Measurements from ENCODE around the gene WNT3A.

WNT3A gene

DNA sequence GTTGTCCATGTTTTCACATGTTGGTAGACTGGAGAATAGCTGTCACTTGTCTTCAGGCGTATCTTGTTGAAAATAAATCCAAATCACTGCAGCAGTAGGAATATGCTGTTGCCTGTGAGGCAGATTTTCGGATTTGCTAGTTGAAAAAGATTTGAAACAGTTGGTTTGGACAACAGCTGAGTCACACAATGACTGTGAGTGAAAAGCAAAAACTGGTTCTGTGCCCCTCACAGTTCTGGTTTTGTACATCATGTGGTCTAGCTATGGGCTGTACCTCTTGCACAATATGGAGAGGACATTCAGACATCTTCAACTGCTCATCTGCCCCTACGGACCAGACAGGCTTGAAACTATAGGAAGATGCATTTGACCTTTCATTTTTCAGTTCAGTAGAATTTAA lies 77.5 kb downstream of the WNT3A start:
- H3K4me1 ChIP-seq (ENCODE audit: insufficient read depth, low read length, poor library complexity, severe bottlenecking), result peaks cover 56% of the 10 kb centered on the region
- H4K20me1 ChIP-seq (ENCODE audit: insufficient read depth, low read length, poor library complexity, severe bottlenecking), result peaks cover 70% of the 10 kb centered on the region
- no peaks in the 10 kb centered on the region for H3K9me2 ChIP-seq (replicated peaks; ENCODE audit: low read depth, low read length)
- peaks cover 6% of the 10 kb centered on the region for H3K27me3 ChIP-seq (ENCODE audit: insufficient read depth, low read length, poor library complexity, severe bottlenecking)
- no peak for TF ChIP-seq EZH2phosphoT487 (IDR thresholded peaks at IDR 0.05; ENCODE audit: borderline replicate concordance)
- TF ChIP-seq CTCF (conservative IDR thresholded peaks at IDR 0.05; ENCODE audit: low read length), result no peak
- H3F3A ChIP-seq (ENCODE audit: low read depth), result no peaks in the 10 kb centered on the region
- peak overlapping the region; percentile 88 for H3K4me2 ChIP-seq (ENCODE audit: low read depth, low read length, poor library complexity, severe bottlenecking)
- peaks cover 6% of the 10 kb centered on the region; the same call in 1 of the 2 replicates for H3K36me3 ChIP-seq (ENCODE audit: insufficient read depth, low read length)
- peak overlapping the region; percentile 96 for H3K9ac ChIP-seq (ENCODE audit: low read depth, low read length, poor library complexity, severe bottlenecking)
- peak overlapping the region; percentile 81 for H3K4me3 ChIP-seq (ENCODE audit: low read length, poor library complexity, severe bottlenecking)
- H3K9me3 ChIP-seq (ENCODE audit: insufficient read depth, low read depth, low read length), result no peaks in the 10 kb centered on the region
- peaks cover 93% of the 10 kb centered on the region for H3K79me2 ChIP-seq (ENCODE audit: insufficient read depth, low read length)
- H2AFZ ChIP-seq (ENCODE audit: low read length), result no peak overlapping the region

DNA sequence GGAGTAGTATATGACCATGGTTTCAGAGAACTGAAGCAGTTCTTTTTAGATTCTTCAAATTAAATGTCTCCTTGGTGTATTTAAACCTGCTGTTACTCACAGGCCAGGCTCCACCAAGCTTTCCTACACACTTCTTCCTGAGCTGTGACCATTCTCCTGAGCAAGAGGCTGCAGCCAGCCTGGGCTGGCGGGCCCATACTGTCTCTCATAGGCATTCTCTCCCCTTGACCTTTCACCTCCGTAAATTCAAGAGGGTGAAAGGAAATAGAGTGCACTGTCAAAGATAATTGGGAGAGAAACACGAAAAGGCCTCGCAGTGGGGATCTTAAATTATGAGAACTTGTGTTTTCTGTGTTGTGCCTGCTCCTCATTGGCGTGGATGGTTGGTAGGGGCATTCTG lies 78.0 kb downstream of the WNT3A start:
- H3K4me2 ChIP-seq (ENCODE audit: low read depth, low read length, poor library complexity, severe bottlenecking), result peak overlapping the region; percentile 88
- peaks cover 93% of the 10 kb centered on the region for H3K79me2 ChIP-seq (ENCODE audit: insufficient read depth, low read length)
- H3F3A ChIP-seq (ENCODE audit: low read depth), result no peaks in the 10 kb centered on the region
- no peaks in the 10 kb centered on the region for H3K9me3 ChIP-seq (ENCODE audit: insufficient read depth, low read depth, low read length)
- H3K9ac ChIP-seq (ENCODE audit: low read depth, low read length, poor library complexity, severe bottlenecking), result peak overlapping the region; percentile 96
- TF ChIP-seq EZH2phosphoT487 (IDR thresholded peaks at IDR 0.05; ENCODE audit: borderline replicate concordance) (no peak), CTCF (conservative IDR thresholded peaks at IDR 0.05; ENCODE audit: low read length) (no peak)
- peak overlapping the region; percentile 81 for H3K4me3 ChIP-seq (ENCODE audit: low read length, poor library complexity, severe bottlenecking)
- H3K9me2 ChIP-seq (replicated peaks; ENCODE audit: low read depth, low read length), result no peaks in the 10 kb centered on the region
- peaks cover 60% of the 10 kb centered on the region for H3K4me1 ChIP-seq (ENCODE audit: insufficient read depth, low read length, poor library complexity, severe bottlenecking)
- peaks cover 6% of the 10 kb centered on the region for H3K27me3 ChIP-seq (ENCODE audit: insufficient read depth, low read length, poor library complexity, severe bottlenecking)
- H2AFZ ChIP-seq (ENCODE audit: low read length), result no peak overlapping the region
- H3K36me3 ChIP-seq (ENCODE audit: insufficient read depth, low read length), result peaks cover 6% of the 10 kb centered on the region; the same call in 1 of the 2 replicates
- peaks cover 75% of the 10 kb centered on the region for H4K20me1 ChIP-seq (ENCODE audit: insufficient read depth, low read length, poor library complexity, severe bottlenecking)

DNA sequence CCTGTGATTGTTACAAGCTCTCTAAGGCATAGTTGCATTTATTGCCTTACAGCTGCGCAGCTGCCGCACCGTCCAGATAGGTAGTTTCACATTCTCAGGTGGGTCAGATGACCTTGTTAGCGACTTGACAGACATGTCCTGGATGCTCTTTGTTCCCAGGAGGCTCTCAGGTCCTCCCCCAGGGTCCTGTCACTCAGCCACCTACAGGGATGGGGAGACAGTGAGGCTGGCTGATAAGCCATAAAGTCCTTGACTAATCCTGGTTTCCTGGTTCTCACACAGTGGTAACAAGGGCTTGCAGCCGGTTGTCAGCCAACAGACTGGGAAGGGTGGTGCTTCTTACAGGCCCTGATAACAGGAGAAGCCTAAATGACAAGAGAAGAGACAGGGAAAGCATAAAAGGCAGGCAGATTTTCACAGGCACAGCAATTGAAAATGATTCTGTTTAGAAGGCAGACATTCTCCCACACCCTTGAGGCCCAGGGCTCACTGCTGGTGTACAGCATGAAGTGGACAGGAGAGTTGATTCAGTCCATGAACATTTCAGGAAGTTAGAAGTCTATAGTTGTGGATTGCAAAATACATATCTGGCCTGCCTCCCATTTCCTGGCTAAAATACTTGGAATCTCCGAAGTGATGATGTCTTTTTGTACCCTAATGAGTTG lies 78.6 kb downstream of the WNT3A start:
- Histone ChIP-seq H3K9me2 (replicated peaks; ENCODE audit: low read depth, low read length) (no peaks in the 10 kb centered on the region), H3K9me3 (ENCODE audit: insufficient read depth, low read depth, low read length) (no peaks in the 10 kb centered on the region), H3K4me1 (ENCODE audit: insufficient read depth, low read length, poor library complexity, severe bottlenecking) (peaks cover 62% of the 10 kb centered on the region), H3K36me3 (ENCODE audit: insufficient read depth, low read length) (peaks cover 6% of the 10 kb centered on the region; the same call in 1 of the 2 replicates), H2AFZ (ENCODE audit: low read length) (no peak overlapping the region), H3K4me2 (ENCODE audit: low read depth, low read length, poor library complexity, severe bottlenecking) (peak overlapping the region; percentile 88), H3K9ac (ENCODE audit: low read depth, low read length, poor library complexity, severe bottlenecking) (peak overlapping the region; percentile 96), H3K79me2 (ENCODE audit: insufficient read depth, low read length) (peaks cover 95% of the 10 kb centered on the region), H3K4me3 (ENCODE audit: low read length, poor library complexity, severe bottlenecking) (peak overlapping the region; percentile 81), H3F3A (ENCODE audit: low read depth) (no peaks in the 10 kb centered on the region), H4K20me1 (ENCODE audit: insufficient read depth, low read length, poor library complexity, severe bottlenecking) (peaks cover 81% of the 10 kb centered on the region), H3K27me3 (ENCODE audit: insufficient read depth, low read length, poor library complexity, severe bottlenecking) (peaks cover 6% of the 10 kb centered on the region)
- no peak for TF ChIP-seq EZH2phosphoT487 (IDR thresholded peaks at IDR 0.05; ENCODE audit: borderline replicate concordance)
- TF ChIP-seq CTCF (conservative IDR thresholded peaks at IDR 0.05; ENCODE audit: low read length), result no peak

Measured in Loucy (cell line).